ENCODE measurements around the gene SKAP2.

Gene SKAP2

DNA sequence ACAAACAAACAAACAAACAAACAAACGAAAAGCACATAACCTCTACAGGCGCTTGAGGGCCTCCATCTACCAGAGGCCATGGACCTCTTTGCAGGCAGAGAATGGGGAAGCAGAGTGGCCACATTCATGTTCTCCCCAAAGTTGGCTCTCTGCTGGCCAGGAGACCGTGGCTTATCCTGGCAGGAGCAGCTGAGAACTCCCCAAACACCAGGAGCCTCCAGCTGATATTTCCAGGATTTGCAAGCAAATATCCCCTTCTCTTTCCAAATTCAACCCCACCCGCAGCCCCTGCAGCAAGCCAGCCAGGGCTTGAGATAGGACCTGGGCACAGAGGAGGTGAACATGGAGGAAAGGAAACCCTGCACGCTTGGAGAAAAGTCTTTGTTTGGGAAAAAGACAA is 240.0 kb downstream of the SKAP2 start:
- H3K18ac ChIP-seq (ENCODE audit: low read length): peak overlapping the region; percentile 21
- H3K27ac ChIP-seq (replicated peaks; ENCODE audit: low read length): no peak overlapping the region
- H2BK120ac ChIP-seq (ENCODE audit: low read depth, low read length): peak overlapping the region; percentile 33
- H3K4me3 ChIP-seq (ENCODE audit: low read length in 2 of 2): no peak overlapping the region
- no peak overlapping the region for H2AFZ ChIP-seq (ENCODE audit: low read length)
- no peak overlapping the region for H2BK15ac ChIP-seq (ENCODE audit: low read length)
- H3K79me1 ChIP-seq (ENCODE audit: low read depth, low read length): no peaks in the 10 kb centered on the region
- no peak overlapping the region for H2BK12ac ChIP-seq (ENCODE audit: low read length)
- H3K23ac ChIP-seq (ENCODE audit: low read depth, low read length, poor library complexity): no peak overlapping the region
- H3K14ac ChIP-seq (ENCODE audit: low read length): no peak overlapping the region
- H4K91ac ChIP-seq (ENCODE audit: low read depth, low read length, poor library complexity): no peak overlapping the region
- no peaks in the 10 kb centered on the region for H3K36me3 ChIP-seq (replicated peaks in 1 of 2; ENCODE audit: control insufficient read depth in 2 of 2, insufficient read depth in 2 of 2, low read length in 2 of 2)
- no peak overlapping the region for H3K9ac ChIP-seq (ENCODE audit: low read depth, low read length, poor library complexity)
- no peak overlapping the region for H2AK5ac ChIP-seq (ENCODE audit: low read depth, low read length)
- H2BK5ac ChIP-seq (ENCODE audit: low read length): no peak overlapping the region
- no peak overlapping the region for H4K8ac ChIP-seq (ENCODE audit: low read depth, low read length)
- no peaks in the 10 kb centered on the region for H3K9me3 ChIP-seq (replicated peaks in 1 of 2; ENCODE audit: control insufficient read depth in 2 of 2, insufficient read depth in 1 of 2, low read depth in 1 of 2, low read length in 2 of 2)
- no CpG with 5 or more reads among the region's 5 CpGs for WGBS, 2 donors (ENCODE audit: extremely low coverage in 2 of 2, insufficient read length in 2 of 2, insufficient replicate concordance in 1 of 2)
- H3K4me1 ChIP-seq (ENCODE audit: control insufficient read depth in 2 of 2, insufficient read depth in 1 of 2, low read depth in 1 of 2, low read length in 2 of 2): peaks cover 0 to 1% of the 10 kb centered on the region in 2 donors
- no peak for DNase-seq (ENCODE audit: low spot score)
- H3K4ac ChIP-seq (ENCODE audit: low read length): no peak overlapping the region
- no peak overlapping the region for H3K4me2 ChIP-seq (ENCODE audit: insufficient read depth, low read length, poor library complexity, severe bottlenecking)
- H3K27me3 ChIP-seq (ENCODE audit: control insufficient read depth in 3 of 3, insufficient read depth in 3 of 3, low read depth in 1 of 3, low read length in 3 of 3): peaks cover 0 to 22% (median 0%) of the 10 kb centered on the region in 3 experiments

DNA sequence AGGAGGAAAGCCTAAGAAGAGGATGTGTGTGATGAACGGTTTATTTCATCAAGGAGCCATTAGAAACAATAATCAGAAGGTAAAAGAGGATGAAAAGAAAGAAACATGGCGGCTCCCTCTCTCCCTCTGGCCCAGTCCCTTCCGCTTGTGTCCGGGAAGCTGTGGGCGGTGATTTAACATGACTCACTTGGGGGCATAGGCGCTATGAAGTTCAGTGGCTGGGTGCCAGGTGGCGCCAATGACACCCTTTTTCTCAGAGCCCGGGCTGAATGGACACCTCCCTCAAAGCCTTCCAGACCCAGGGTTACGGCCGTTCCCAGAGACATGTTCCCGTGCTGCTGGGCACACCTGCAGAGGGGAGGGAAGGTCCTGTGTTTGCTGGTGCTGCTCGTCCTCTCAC is 244.0 kb downstream of the SKAP2 start:
- H3K14ac ChIP-seq (ENCODE audit: low read length): no peak overlapping the region
- no CpG with 5 or more reads among the region's 12 CpGs for WGBS, 2 donors (ENCODE audit: extremely low coverage in 2 of 2, insufficient read length in 2 of 2, insufficient replicate concordance in 1 of 2)
- no peak overlapping the region for H3K9ac ChIP-seq (ENCODE audit: low read depth, low read length, poor library complexity)
- no peak overlapping the region for H2BK15ac ChIP-seq (ENCODE audit: low read length)
- H3K4me3 ChIP-seq (ENCODE audit: low read length in 2 of 2): no peak overlapping the region
- no peak overlapping the region for H3K4ac ChIP-seq (ENCODE audit: low read length)
- H3K79me1 ChIP-seq (ENCODE audit: low read depth, low read length): no peaks in the 10 kb centered on the region
- no peak overlapping the region for H2BK5ac ChIP-seq (ENCODE audit: low read length)
- H4K91ac ChIP-seq (ENCODE audit: low read depth, low read length, poor library complexity): no peak overlapping the region
- H3K27ac ChIP-seq (replicated peaks; ENCODE audit: low read length): no peak overlapping the region
- peaks cover 0 to 2% of the 10 kb centered on the region in 2 donors for H3K9me3 ChIP-seq (replicated peaks in 1 of 2; ENCODE audit: control insufficient read depth in 2 of 2, insufficient read depth in 1 of 2, low read depth in 1 of 2, low read length in 2 of 2)
- no peak for DNase-seq (ENCODE audit: low spot score)
- H3K4me1 ChIP-seq (ENCODE audit: control insufficient read depth in 2 of 2, insufficient read depth in 1 of 2, low read depth in 1 of 2, low read length in 2 of 2): peaks cover 4 to 8% of the 10 kb centered on the region in 2 donors
- no peak overlapping the region for H2AFZ ChIP-seq (ENCODE audit: low read length)
- no peaks in the 10 kb centered on the region for H3K36me3 ChIP-seq (replicated peaks in 1 of 2; ENCODE audit: control insufficient read depth in 2 of 2, insufficient read depth in 2 of 2, low read length in 2 of 2)
- H2BK120ac ChIP-seq (ENCODE audit: low read depth, low read length): no peak overlapping the region
- H3K23ac ChIP-seq (ENCODE audit: low read depth, low read length, poor library complexity): no peak overlapping the region
- H2BK12ac ChIP-seq (ENCODE audit: low read length): no peak overlapping the region
- no peak overlapping the region for H3K18ac ChIP-seq (ENCODE audit: low read length)
- H4K8ac ChIP-seq (ENCODE audit: low read depth, low read length): no peak overlapping the region
- H3K4me2 ChIP-seq (ENCODE audit: insufficient read depth, low read length, poor library complexity, severe bottlenecking): no peak overlapping the region
- peaks cover 0 to 14% (median 0%) of the 10 kb centered on the region in 3 experiments for H3K27me3 ChIP-seq (ENCODE audit: control insufficient read depth in 3 of 3, insufficient read depth in 3 of 3, low read depth in 1 of 3, low read length in 3 of 3)
- no peak overlapping the region for H2AK5ac ChIP-seq (ENCODE audit: low read depth, low read length)

DNA sequence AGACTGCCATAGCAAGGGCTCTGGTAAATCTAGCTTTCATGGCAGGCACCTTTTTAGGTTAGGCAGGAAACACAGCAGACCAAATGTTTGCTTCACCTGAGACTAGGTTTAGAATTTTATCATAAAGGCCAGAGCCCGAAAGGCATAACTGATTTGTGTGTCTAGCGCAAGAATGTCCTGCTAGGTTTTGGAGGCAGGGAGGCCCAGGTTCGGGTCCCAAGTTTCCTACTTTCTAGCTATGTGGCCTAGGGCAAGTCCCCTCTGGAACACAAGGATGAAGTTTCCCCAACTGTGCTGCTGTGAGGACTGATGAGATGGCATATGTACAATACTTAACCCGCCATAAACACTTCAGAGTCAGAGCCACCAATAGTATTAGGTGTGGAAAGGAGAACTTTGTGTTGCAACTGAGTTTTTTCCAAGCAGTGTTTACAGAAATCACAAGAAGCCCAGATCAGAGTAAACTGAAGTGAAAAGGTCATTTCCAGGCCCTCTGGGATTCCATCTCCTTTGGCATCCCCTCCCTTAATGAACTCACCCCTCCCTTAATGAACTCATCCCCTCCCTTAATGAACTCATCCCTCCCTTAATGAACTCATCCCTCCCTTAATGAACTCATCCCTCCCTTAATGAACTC is 244.9 kb downstream of the SKAP2 start:
- no peak overlapping the region for H4K8ac ChIP-seq (ENCODE audit: low read depth, low read length)
- H3K27ac ChIP-seq (replicated peaks; ENCODE audit: low read length): no peak overlapping the region
- no peak overlapping the region for H2BK15ac ChIP-seq (ENCODE audit: low read length)
- no peak overlapping the region for H2BK120ac ChIP-seq (ENCODE audit: low read depth, low read length)
- DNase-seq (ENCODE audit: low spot score): no peak
- no CpG with 5 or more reads among the region's 4 CpGs for WGBS, 2 donors (ENCODE audit: extremely low coverage in 2 of 2, insufficient read length in 2 of 2, insufficient replicate concordance in 1 of 2)
- no peak overlapping the region for H4K91ac ChIP-seq (ENCODE audit: low read depth, low read length, poor library complexity)
- H3K27me3 ChIP-seq (ENCODE audit: control insufficient read depth in 3 of 3, insufficient read depth in 3 of 3, low read depth in 1 of 3, low read length in 3 of 3): peaks cover 0 to 10% (median 0%) of the 10 kb centered on the region in 3 experiments
- H3K4ac ChIP-seq (ENCODE audit: low read length): no peak overlapping the region
- no peak overlapping the region for H3K4me2 ChIP-seq (ENCODE audit: insufficient read depth, low read length, poor library complexity, severe bottlenecking)
- no peak overlapping the region for H2BK5ac ChIP-seq (ENCODE audit: low read length)
- peaks cover 4 to 8% of the 10 kb centered on the region in 2 donors for H3K4me1 ChIP-seq (ENCODE audit: control insufficient read depth in 2 of 2, insufficient read depth in 1 of 2, low read depth in 1 of 2, low read length in 2 of 2)
- peak overlapping the region; percentile 7 for H2AFZ ChIP-seq (ENCODE audit: low read length)
- no peak overlapping the region for H3K18ac ChIP-seq (ENCODE audit: low read length)
- H2BK12ac ChIP-seq (ENCODE audit: low read length): no peak overlapping the region
- no peak overlapping the region for H3K9ac ChIP-seq (ENCODE audit: low read depth, low read length, poor library complexity)
- H3K4me3 ChIP-seq (ENCODE audit: low read length in 2 of 2): no peak overlapping the region
- H3K23ac ChIP-seq (ENCODE audit: low read depth, low read length, poor library complexity): no peak overlapping the region
- no peaks in the 10 kb centered on the region for H3K79me1 ChIP-seq (ENCODE audit: low read depth, low read length)
- peaks cover 0 to 2% of the 10 kb centered on the region in 2 donors for H3K9me3 ChIP-seq (replicated peaks in 1 of 2; ENCODE audit: control insufficient read depth in 2 of 2, insufficient read depth in 1 of 2, low read depth in 1 of 2, low read length in 2 of 2)
- no peak overlapping the region for H3K14ac ChIP-seq (ENCODE audit: low read length)
- H3K36me3 ChIP-seq (replicated peaks in 1 of 2; ENCODE audit: control insufficient read depth in 2 of 2, insufficient read depth in 2 of 2, low read length in 2 of 2): no peaks in the 10 kb centered on the region
- no peak overlapping the region for H2AK5ac ChIP-seq (ENCODE audit: low read depth, low read length)

DNA sequence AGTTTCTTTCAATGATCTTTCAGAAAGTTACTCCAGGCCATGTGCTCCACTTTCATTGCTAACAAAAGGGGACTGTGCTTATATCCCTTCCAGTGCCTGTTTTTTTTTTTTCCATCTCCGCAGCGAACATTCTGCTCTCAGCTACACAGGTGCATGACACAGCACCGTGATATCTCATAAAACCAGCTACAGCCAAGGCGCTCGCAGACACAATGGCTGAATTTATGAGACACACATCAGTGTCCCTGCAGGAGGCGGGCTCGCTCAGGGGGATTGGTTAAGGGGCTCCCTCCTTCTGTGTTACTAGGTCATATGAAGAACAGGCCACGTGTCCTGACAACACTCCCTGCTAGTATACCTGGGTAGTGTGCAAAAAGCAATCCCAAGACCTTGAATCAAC is 245.5 kb downstream of the SKAP2 start:
- Histone ChIP-seq H3K9ac (ENCODE audit: low read depth, low read length, poor library complexity) (no peak overlapping the region), H3K9me3 (replicated peaks in 1 of 2; ENCODE audit: control insufficient read depth in 2 of 2, insufficient read depth in 1 of 2, low read depth in 1 of 2, low read length in 2 of 2) (peaks cover 0 to 2% of the 10 kb centered on the region in 2 donors), H3K27ac (replicated peaks; ENCODE audit: low read length) (no peak overlapping the region), H2AFZ (ENCODE audit: low read length) (peak overlapping the region; percentile 7), H4K91ac (ENCODE audit: low read depth, low read length, poor library complexity) (no peak overlapping the region), H3K4me2 (ENCODE audit: insufficient read depth, low read length, poor library complexity, severe bottlenecking) (no peak overlapping the region), H2AK5ac (ENCODE audit: low read depth, low read length) (no peak overlapping the region), H4K8ac (ENCODE audit: low read depth, low read length) (no peak overlapping the region), H3K27me3 (ENCODE audit: control insufficient read depth in 3 of 3, insufficient read depth in 3 of 3, low read depth in 1 of 3, low read length in 3 of 3) (peaks cover 0 to 8% (median 0%) of the 10 kb centered on the region in 3 experiments), H2BK12ac (ENCODE audit: low read length) (no peak overlapping the region), H3K36me3 (replicated peaks in 1 of 2; ENCODE audit: control insufficient read depth in 2 of 2, insufficient read depth in 2 of 2, low read length in 2 of 2) (no peaks in the 10 kb centered on the region), H3K4me1 (ENCODE audit: control insufficient read depth in 2 of 2, insufficient read depth in 1 of 2, low read depth in 1 of 2, low read length in 2 of 2) (peaks cover 4 to 8% of the 10 kb centered on the region in 2 donors), H3K4ac (ENCODE audit: low read length) (no peak overlapping the region), H3K18ac (ENCODE audit: low read length) (no peak overlapping the region), H2BK5ac (ENCODE audit: low read length) (no peak overlapping the region), H2BK15ac (ENCODE audit: low read length) (no peak overlapping the region), H3K23ac (ENCODE audit: low read depth, low read length, poor library complexity) (no peak overlapping the region), H3K79me1 (ENCODE audit: low read depth, low read length) (no peaks in the 10 kb centered on the region), H3K14ac (ENCODE audit: low read length) (no peak overlapping the region), H2BK120ac (ENCODE audit: low read depth, low read length) (no peak overlapping the region), H3K4me3 (ENCODE audit: low read length in 2 of 2) (no peak overlapping the region)
- DNase-seq (ENCODE audit: low spot score): no peak
- no CpG with 5 or more reads among the region's 8 CpGs for WGBS, 2 donors (ENCODE audit: extremely low coverage in 2 of 2, insufficient read length in 2 of 2, insufficient replicate concordance in 1 of 2)

Measured in neuronal stem cell (in vitro differentiated cells).